GM06990 (cell line): ENCODE results near the gene RC3H2.
"Not testable (repeated sequence)": the region's sequence is repeated elsewhere in the genome, so short reads cannot be mapped to it uniquely, and the experiment has no call there.

Source experiments
- DNase-seq: peaks from one replicate; pipeline ENCODE4 v3.0.0-alpha.2; 2011; ENCODE audit not compliant: insufficient read length; ENCODE audit errors: extremely low read depth
- H3K27me3 ChIP-seq: replicated peaks from 2 replicates; pipeline ENCODE4 v1.6.0; 2011; ENCODE audit warnings: low read length; ENCODE audit not compliant: control insufficient read depth, insufficient read depth
- H3K36me3 ChIP-seq: 2 replicates; pipeline ENCODE4 v1.5.1; 2011; ENCODE audit warnings: low read length; ENCODE audit not compliant: control insufficient read depth, insufficient read depth
- H3K4me3 ChIP-seq: replicated peaks from 2 replicates; pipeline ENCODE4 v1.5.1; 2011; ENCODE audit warnings: low read depth, mild to moderate bottlenecking, control low read depth, low read length
- TF ChIP-seq, protein P1 (sequence below): IDR thresholded peaks from 2 replicates; pipeline ENCODE4 v1.5.1; 2011; ENCODE audit warnings: low read length, control low read depth, mild to moderate bottlenecking, inconsistent platforms; ENCODE audit not compliant: insufficient read depth, poor library complexity, severe bottlenecking

RC3H2 gene

DNA sequence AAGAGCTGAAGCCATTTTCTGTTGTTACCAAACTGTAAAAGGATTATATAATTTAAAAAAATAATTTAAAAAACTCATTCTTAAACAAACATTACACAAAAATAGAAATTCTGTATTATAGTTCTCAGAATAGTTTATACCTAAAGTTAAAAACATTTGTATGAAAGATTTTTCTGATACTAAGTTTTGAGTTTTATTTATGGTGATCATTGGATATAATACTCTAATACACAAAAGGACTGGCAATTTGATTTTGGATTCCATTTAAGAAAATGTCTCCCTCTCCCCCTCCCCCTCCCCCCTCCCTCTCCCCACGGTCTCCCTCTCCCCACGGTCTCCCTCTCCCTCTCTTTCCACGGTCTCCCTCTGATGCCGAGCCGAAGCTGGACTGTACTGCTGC lies 39.1 kb downstream of the RC3H2 start:
- Histone ChIP-seq H3K36me3 (no peaks in the 10 kb centered on the region; the same call in 1 of the 2 replicates), H3K4me3 (no peak overlapping the region), H3K27me3 (no peaks in the 10 kb centered on the region)
- no peak for DNase-seq
- TF ChIP-seq, protein P1, sequence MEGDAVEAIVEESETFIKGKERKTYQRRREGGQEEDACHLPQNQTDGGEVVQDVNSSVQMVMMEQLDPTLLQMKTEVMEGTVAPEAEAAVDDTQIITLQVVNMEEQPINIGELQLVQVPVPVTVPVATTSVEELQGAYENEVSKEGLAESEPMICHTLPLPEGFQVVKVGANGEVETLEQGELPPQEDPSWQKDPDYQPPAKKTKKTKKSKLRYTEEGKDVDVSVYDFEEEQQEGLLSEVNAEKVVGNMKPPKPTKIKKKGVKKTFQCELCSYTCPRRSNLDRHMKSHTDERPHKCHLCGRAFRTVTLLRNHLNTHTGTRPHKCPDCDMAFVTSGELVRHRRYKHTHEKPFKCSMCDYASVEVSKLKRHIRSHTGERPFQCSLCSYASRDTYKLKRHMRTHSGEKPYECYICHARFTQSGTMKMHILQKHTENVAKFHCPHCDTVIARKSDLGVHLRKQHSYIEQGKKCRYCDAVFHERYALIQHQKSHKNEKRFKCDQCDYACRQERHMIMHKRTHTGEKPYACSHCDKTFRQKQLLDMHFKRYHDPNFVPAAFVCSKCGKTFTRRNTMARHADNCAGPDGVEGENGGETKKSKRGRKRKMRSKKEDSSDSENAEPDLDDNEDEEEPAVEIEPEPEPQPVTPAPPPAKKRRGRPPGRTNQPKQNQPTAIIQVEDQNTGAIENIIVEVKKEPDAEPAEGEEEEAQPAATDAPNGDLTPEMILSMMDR, result no peak

- TF ChIP-seq, protein P1, result no peak
- Histone ChIP-seq H3K4me3 (no peak overlapping the region), H3K27me3 (no peaks in the 10 kb centered on the region), H3K36me3 (no peaks in the 10 kb centered on the region; the same call in 1 of the 2 replicates)
- DNase-seq, result no peak
Measured at GRCh38 chr9:122865300-122865699, 39.9 kb downstream of the RC3H2 start.

DNA sequence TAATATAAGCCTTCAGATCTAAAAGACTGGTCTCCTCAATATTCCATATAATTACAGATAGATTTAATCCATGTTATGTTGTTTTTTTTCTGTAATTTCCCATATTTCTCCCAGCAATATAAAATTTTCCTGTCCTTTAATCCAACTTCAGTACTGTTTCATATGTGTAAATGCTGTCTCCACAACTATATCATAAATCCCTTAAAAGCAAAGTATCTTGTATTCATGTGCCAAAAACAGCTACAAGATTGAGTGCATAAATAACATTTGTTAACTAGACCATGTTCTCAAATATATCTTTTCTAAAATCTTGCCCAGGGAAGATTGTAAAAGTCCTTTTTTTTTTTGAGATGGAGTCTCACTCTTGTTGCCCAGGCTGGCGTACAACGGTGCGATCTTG lies 41.8 kb downstream of the RC3H2 start:
- Histone ChIP-seq H3K27me3 (no peaks in the 10 kb centered on the region), H3K36me3 (no peaks in the 10 kb centered on the region), H3K4me3 (no peak overlapping the region)
- DNase-seq, result no peak
- TF ChIP-seq, protein P1, result no peak

- Histone ChIP-seq H3K4me3 (no peak overlapping the region), H3K36me3 (peaks cover 3% of the 10 kb centered on the region), H3K27me3 (no peaks in the 10 kb centered on the region)
- TF ChIP-seq, protein P1, result no peak
- no peak for DNase-seq
Measured at GRCh38 chr9:122860319-122861142, 44.6 kb downstream of the RC3H2 start.

GRCh38 chr9:122857815-122858214 lies 47.3 kb downstream of the RC3H2 start:
- Histone ChIP-seq H3K27me3 (no peaks in the 10 kb centered on the region), H3K36me3 (peaks cover 3% of the 10 kb centered on the region), H3K4me3 (no peak overlapping the region)
- DNase-seq, result no peak
- TF ChIP-seq, protein P1, result no peak

DNA sequence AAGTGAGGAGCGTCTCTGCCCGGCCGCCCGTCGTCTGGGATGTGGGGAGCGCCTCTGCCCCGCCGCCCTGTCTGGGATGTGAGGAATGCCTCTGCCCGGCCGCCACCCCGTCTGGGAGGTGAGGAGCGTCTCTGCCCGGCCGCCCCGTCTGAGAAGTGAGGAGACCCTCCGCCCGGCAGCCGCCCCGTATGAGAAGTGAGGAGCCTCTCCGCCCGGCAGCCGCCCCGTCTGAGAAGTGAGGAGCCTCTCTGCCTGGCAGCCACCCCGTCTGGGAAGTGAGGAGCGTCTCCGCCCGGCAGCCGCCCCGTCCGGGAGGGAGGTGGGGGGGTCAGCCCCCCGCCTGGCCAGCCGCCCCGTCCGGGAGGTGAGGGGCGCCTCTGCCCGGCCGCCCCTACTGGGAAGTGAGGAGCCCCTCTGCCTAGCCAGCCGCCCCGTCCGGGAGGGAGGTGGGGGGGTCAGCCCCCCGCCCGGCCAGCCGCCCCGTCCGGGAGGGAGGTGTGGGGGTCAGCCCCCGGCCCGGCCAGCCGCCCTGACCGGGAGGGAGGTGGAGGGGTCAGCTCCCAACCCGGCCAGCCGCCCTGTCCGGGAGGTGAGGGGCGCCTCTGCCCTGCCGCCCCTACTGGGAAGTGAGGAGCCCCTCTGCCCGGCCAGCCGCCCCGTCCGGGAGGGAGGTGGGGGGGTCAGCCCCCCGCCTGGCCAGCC lies 52.9 kb downstream of the RC3H2 start:
- not testable (repeated sequence) for H3K4me3 ChIP-seq, H3K27me3 ChIP-seq, DNase-seq, H3K36me3 ChIP-seq
